ENCODE data around the gene RABL6.

RABL6 gene

GRCh38 chr9:136826703-136827582 is 19.2 kb downstream of the RABL6 start:
- ATAC-seq = no peak
- TF ChIP-seq ZFP30 (CRISPR knock-in tag; IDR thresholded peaks at IDR 0.05) = no peak
- TF ChIP-seq GLIS3 (CRISPR knock-in tag; IDR thresholded peaks at IDR 0.05) = no peak
- TF ChIP-seq CSRNP3 (CRISPR knock-in tag; IDR thresholded peaks at IDR 0.05) = no peak
- TF ChIP-seq OSR1 (CRISPR knock-in tag; IDR thresholded peaks at IDR 0.05) = no peak
- no peak for TF ChIP-seq ARNTL (CRISPR knock-in tag; IDR thresholded peaks at IDR 0.05; ENCODE audit: borderline replicate concordance, low read depth)
- no peak for TF ChIP-seq RARB (CRISPR knock-in tag; IDR thresholded peaks at IDR 0.05)

GRCh38 chr9:136827794-136828473 is 20.2 kb downstream of the RABL6 start:
- no peak for TF ChIP-seq ZFP30 (CRISPR knock-in tag; IDR thresholded peaks at IDR 0.05)
- no peak for TF ChIP-seq PPARA (CRISPR knock-in tag; IDR thresholded peaks at IDR 0.05; ENCODE audit: borderline replicate concordance)
- TF ChIP-seq POU6F1 (CRISPR knock-in tag; IDR thresholded peaks at IDR 0.05; ENCODE audit: borderline replicate concordance, low read depth) = no peak
- TF ChIP-seq GLIS3 (CRISPR knock-in tag; IDR thresholded peaks at IDR 0.05) = no peak
- TF ChIP-seq BACH2 (CRISPR knock-in tag; IDR thresholded peaks at IDR 0.05; ENCODE audit: borderline replicate concordance) = no peak
- TF ChIP-seq ZNF565 (CRISPR knock-in tag; conservative IDR thresholded peaks at IDR 0.05; ENCODE audit: low read depth) = no peak
- ATAC-seq = no peak

- TF ChIP-seq GLIS3 (CRISPR knock-in tag; IDR thresholded peaks at IDR 0.05) = no peak
- TF ChIP-seq PATZ1 (CRISPR knock-in tag; IDR thresholded peaks at IDR 0.05; ENCODE audit: borderline replicate concordance) = no peak
- no peak for TF ChIP-seq ZNF565 (CRISPR knock-in tag; conservative IDR thresholded peaks at IDR 0.05; ENCODE audit: low read depth)
- TF ChIP-seq ARNTL (CRISPR knock-in tag; IDR thresholded peaks at IDR 0.05; ENCODE audit: borderline replicate concordance, low read depth) = no peak
- TF ChIP-seq PPARA (CRISPR knock-in tag; IDR thresholded peaks at IDR 0.05; ENCODE audit: borderline replicate concordance) = no peak
- TF ChIP-seq BACH2 (CRISPR knock-in tag; IDR thresholded peaks at IDR 0.05; ENCODE audit: borderline replicate concordance) = no peak
- no peak for TF ChIP-seq SNAI2 (CRISPR knock-in tag; IDR thresholded peaks at IDR 0.05)
- TF ChIP-seq ESRRG (CRISPR knock-in tag; IDR thresholded peaks at IDR 0.05) = no peak
- TF ChIP-seq ZFP3 (CRISPR knock-in tag; IDR thresholded peaks at IDR 0.05) = no peak
- TF ChIP-seq ZFP30 (CRISPR knock-in tag; IDR thresholded peaks at IDR 0.05) = no peak
- TF ChIP-seq TOX (CRISPR knock-in tag; IDR thresholded peaks at IDR 0.05; ENCODE audit: borderline replicate concordance) = no peak
- ATAC-seq = no peak
Observed at GRCh38 chr9:136828474-136829140, 20.9 kb downstream of the RABL6 start.

- ATAC-seq = no peak
- TF ChIP-seq TCF4 (CRISPR knock-in tag; IDR thresholded peaks at IDR 0.05; ENCODE audit: borderline replicate concordance) = no peak
- no peak for TF ChIP-seq ZFP30 (CRISPR knock-in tag; IDR thresholded peaks at IDR 0.05)
- TF ChIP-seq ZNF8 (CRISPR knock-in tag; IDR thresholded peaks at IDR 0.05) = no peak
- TF ChIP-seq POU6F1 (CRISPR knock-in tag; IDR thresholded peaks at IDR 0.05; ENCODE audit: borderline replicate concordance, low read depth) = no peak
- TF ChIP-seq ZNF565 (CRISPR knock-in tag; conservative IDR thresholded peaks at IDR 0.05; ENCODE audit: low read depth) = no peak
- TF ChIP-seq TSHZ2 (CRISPR knock-in tag; IDR thresholded peaks at IDR 0.05) = no peak
- TF ChIP-seq BACH2 (CRISPR knock-in tag; IDR thresholded peaks at IDR 0.05; ENCODE audit: borderline replicate concordance) = no peak
- TF ChIP-seq ZC3H10 (CRISPR knock-in tag; IDR thresholded peaks at IDR 0.05) = no peak
- no peak for TF ChIP-seq ISL1 (CRISPR knock-in tag; IDR thresholded peaks at IDR 0.05)
- no peak for TF ChIP-seq SNAI2 (CRISPR knock-in tag; IDR thresholded peaks at IDR 0.05)
- TF ChIP-seq CSDC2 (CRISPR knock-in tag; IDR thresholded peaks at IDR 0.05) = no peak
- TF ChIP-seq RARB (CRISPR knock-in tag; IDR thresholded peaks at IDR 0.05) = no peak
- no peak for TF ChIP-seq CREB5 (CRISPR knock-in tag; IDR thresholded peaks at IDR 0.05; ENCODE audit: low read depth)
- TF ChIP-seq GLIS3 (CRISPR knock-in tag; IDR thresholded peaks at IDR 0.05) = no peak
Observed at GRCh38 chr9:136829412-136829811, 21.7 kb downstream of the RABL6 start.

Measured in SK-N-SH treated with all-trans-retinoic acid at 6 μM for 48 hours (cell line).